Tibial nerve (tissue), 4 donors: ENCODE data around the gene ATP6V0E2.

Experiments
- EP300 ChIP-seq, 2 donors: sonication (generic); formaldehyde crosslinking; IDR thresholded peaks; one replicate each; pipeline ENCODE4 v1.6.1; 2017; ENCODE audit warnings: antibody characterized with exemption in 2 of 2, mild to moderate bottlenecking in 1 of 2
- TF ChIP-seq, protein P1 (sequence below), 5 experiments: fragments of 200-600 bp in 3 of 5; fragments of 450-650 bp in 2 of 5; sonication (generic) in 3 of 5; IDR thresholded peaks; one replicate each; pipeline ENCODE4 v1.5.1; 2016 to 2019; ENCODE audit warnings: antibody characterized with exemption in 5 of 5, mild to moderate bottlenecking in 3 of 5, moderate library complexity in 2 of 5

DNA sequence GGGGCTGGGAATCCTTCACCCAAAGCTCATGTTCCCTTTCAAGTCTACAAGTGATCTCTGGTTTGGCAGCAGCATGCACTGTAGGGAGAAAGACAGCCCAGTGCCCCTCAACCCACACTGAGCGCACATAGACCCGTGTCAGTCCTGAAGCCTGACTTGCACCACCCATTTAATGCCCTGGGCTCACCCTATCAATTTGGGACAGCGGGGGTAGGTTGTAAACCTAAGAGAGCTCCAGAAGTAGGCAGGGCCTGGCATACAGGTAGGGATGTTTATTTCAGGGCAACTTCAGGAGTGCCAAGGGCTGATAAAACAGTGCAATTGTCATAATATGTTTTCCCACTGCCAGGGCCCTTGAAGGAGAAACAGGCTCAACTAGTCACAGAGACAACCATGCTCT, 3.5 kb upstream of the ATP6V0E2 start:
- no peak for TF ChIP-seq EP300 (IDR thresholded peaks at IDR 0.05)
- TF ChIP-seq, protein P1, sequence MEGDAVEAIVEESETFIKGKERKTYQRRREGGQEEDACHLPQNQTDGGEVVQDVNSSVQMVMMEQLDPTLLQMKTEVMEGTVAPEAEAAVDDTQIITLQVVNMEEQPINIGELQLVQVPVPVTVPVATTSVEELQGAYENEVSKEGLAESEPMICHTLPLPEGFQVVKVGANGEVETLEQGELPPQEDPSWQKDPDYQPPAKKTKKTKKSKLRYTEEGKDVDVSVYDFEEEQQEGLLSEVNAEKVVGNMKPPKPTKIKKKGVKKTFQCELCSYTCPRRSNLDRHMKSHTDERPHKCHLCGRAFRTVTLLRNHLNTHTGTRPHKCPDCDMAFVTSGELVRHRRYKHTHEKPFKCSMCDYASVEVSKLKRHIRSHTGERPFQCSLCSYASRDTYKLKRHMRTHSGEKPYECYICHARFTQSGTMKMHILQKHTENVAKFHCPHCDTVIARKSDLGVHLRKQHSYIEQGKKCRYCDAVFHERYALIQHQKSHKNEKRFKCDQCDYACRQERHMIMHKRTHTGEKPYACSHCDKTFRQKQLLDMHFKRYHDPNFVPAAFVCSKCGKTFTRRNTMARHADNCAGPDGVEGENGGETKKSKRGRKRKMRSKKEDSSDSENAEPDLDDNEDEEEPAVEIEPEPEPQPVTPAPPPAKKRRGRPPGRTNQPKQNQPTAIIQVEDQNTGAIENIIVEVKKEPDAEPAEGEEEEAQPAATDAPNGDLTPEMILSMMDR (IDR thresholded peaks at IDR 0.05): no peak
